IMR-90 (cell line): Measurements from ENCODE around the gene CDS2. TPM values are rescaled to one million over a fixed set of nuclear protein-coding genes. Genes with fewer than 3 reads are reported as not detected.

Source experiments
- ATAC-seq: fragments of 200-7000 bp; cut with Tn5 transposase; 2 replicates; pipeline ENCODE4 v1.9.1; 2020; ENCODE audit warnings: low read depth, mild to moderate bottlenecking, moderate library complexity
- BruUV-seq: library from RNA; stranded (reverse); fragments of 400-500 nt; replicated peaks from 2 replicates; lab custom pipeline; 2021; lab: Mats Ljungman, UMichigan
- CTCF ChIA-PET: fragments of 300-600 bp; formaldehyde crosslinking; extraction: SDS; loops from one replicate; lab custom pipeline; 2021; ENCODE audit warnings: antibody characterized with exemption; lab: Yijun Ruan, JAX
- POLR2A ChIA-PET: fragments of 300-600 bp; sonication (Branson Sonifier 250); formaldehyde crosslinking; loops from one replicate; lab custom pipeline; 2022; ENCODE audit warnings: antibody characterized with exemption; ENCODE audit not compliant: unreplicated experiment; lab: Charles Lee
- DNase-seq: peaks from one replicate; pipeline ENCODE4 v3.0.0; 2013
- H2AFZ ChIP-seq: replicated peaks from 2 replicates; pipeline ENCODE3; 2013; ENCODE audit warnings: low read length, mild to moderate bottlenecking; ENCODE audit not compliant: poor library complexity
- H2AK5ac ChIP-seq: 2 replicates; pipeline ENCODE4 v1.6.1; 2013; ENCODE audit warnings: low read depth, low read length, inconsistent platforms
- H2AK9ac ChIP-seq: replicated peaks from 2 replicates; pipeline ENCODE3; 2013; ENCODE audit warnings: mild to moderate bottlenecking, low read depth, low read length, moderate library complexity; ENCODE audit not compliant: poor library complexity
- H2BK120ac ChIP-seq: 2 replicates; pipeline ENCODE4 v1.6.1; 2013; ENCODE audit warnings: low read depth, low read length, inconsistent platforms
- H2BK15ac ChIP-seq: 3 replicates; pipeline ENCODE4 v1.6.1; 2013; ENCODE audit warnings: low read depth, low read length, inconsistent platforms
- H2BK20ac ChIP-seq: 2 replicates; pipeline ENCODE4 v1.6.1; 2013; ENCODE audit warnings: low read depth, mild to moderate bottlenecking, inconsistent platforms, low read length, moderate library complexity
- H2BK5ac ChIP-seq: 2 replicates; pipeline ENCODE4 v1.6.1; 2013; ENCODE audit warnings: mild to moderate bottlenecking, low read depth, low read length, inconsistent platforms; ENCODE audit not compliant: poor library complexity, severe bottlenecking
- H3K14ac ChIP-seq: replicated peaks from 2 replicates; pipeline ENCODE4 v1.6.1; 2013; ENCODE audit warnings: low read depth, low read length, inconsistent platforms
- H3K18ac ChIP-seq: 2 replicates; pipeline ENCODE4 v1.6.1; 2013; ENCODE audit warnings: low read depth, low read length, control low read depth
- H3K23ac ChIP-seq: 2 replicates; pipeline ENCODE4 v1.6.1; 2013; ENCODE audit warnings: low read depth, low read length, inconsistent platforms
- H3K27ac ChIP-seq: 2 replicates; pipeline ENCODE4 v1.5.1; 2013; ENCODE audit warnings: mild to moderate bottlenecking, control low read depth, low read length; ENCODE audit not compliant: insufficient read depth
- H3K27me3 ChIP-seq: 2 replicates; pipeline ENCODE4 v1.6.1; 2013; ENCODE audit warnings: low read length; ENCODE audit not compliant: control insufficient read depth, insufficient read depth
- H3K36me3 ChIP-seq: 2 replicates; pipeline ENCODE4 v1.6.1; 2013; ENCODE audit warnings: low read length, mixed read lengths; ENCODE audit not compliant: control insufficient read depth, insufficient read depth
- H3K4ac ChIP-seq: 2 replicates; pipeline ENCODE4 v1.6.1; 2013; ENCODE audit warnings: low read depth, low read length, inconsistent platforms
- H3K4me1 ChIP-seq: 2 replicates; pipeline ENCODE4 v1.6.1; 2013; ENCODE audit warnings: low read length, mixed read lengths; ENCODE audit not compliant: control insufficient read depth, insufficient read depth
- H3K4me2 ChIP-seq: 2 replicates; pipeline ENCODE4 v1.6.1; 2013; ENCODE audit warnings: low read depth, mild to moderate bottlenecking, control low read depth, low read length, moderate library complexity
- H3K4me3 ChIP-seq: 2 replicates; pipeline ENCODE4 v1.5.1; 2013; ENCODE audit warnings: low read depth, mild to moderate bottlenecking, control low read depth, low read length, moderate library complexity; ENCODE audit not compliant: insufficient read depth
- H3K56ac ChIP-seq: 2 replicates; pipeline ENCODE4 v1.6.1; 2013; ENCODE audit warnings: low read length, inconsistent platforms; ENCODE audit not compliant: insufficient read depth; ENCODE audit errors: extremely low read depth
- H3K79me1 ChIP-seq, 2 experiments: 2 replicates each; pipeline ENCODE4 v1.6.1; 2013; ENCODE audit warnings: low read length in 2 of 2, inconsistent platforms in 1 of 2, low read depth in 1 of 2
- H3K9ac ChIP-seq: 2 replicates; pipeline ENCODE4 v1.6.1; 2013; ENCODE audit warnings: low read depth, low read length, control low read depth
- H3K9me1 ChIP-seq: 2 replicates; pipeline ENCODE4 v1.6.1; 2013; ENCODE audit warnings: low read length, inconsistent platforms; ENCODE audit not compliant: insufficient read depth
- H3K9me3 ChIP-seq: 2 replicates; pipeline ENCODE4 v1.6.1; 2013; ENCODE audit warnings: low read length; ENCODE audit not compliant: control insufficient read depth, insufficient read depth
- H4K20me1 ChIP-seq: 2 replicates; pipeline ENCODE4 v1.6.1; 2013; ENCODE audit warnings: low read length, inconsistent platforms; ENCODE audit not compliant: insufficient read depth
- H4K5ac ChIP-seq: 2 replicates; pipeline ENCODE4 v1.6.1; 2013; ENCODE audit warnings: mild to moderate bottlenecking, low read depth, low read length, control low read depth
- H4K8ac ChIP-seq, 2 experiments: 2 replicates each; pipeline ENCODE4 v1.6.1; 2013; ENCODE audit warnings: low read depth in 2 of 2, low read length in 2 of 2, control low read depth in 1 of 2, inconsistent platforms in 1 of 2
- H4K91ac ChIP-seq: 2 replicates; pipeline ENCODE4 v1.6.1; 2013; ENCODE audit warnings: low read depth, low read length, inconsistent platforms; ENCODE audit not compliant: insufficient read depth
- BHLHE40 ChIP-seq: fragments of 150-350 bp; IDR thresholded peaks from 2 replicates; pipeline ENCODE4 v1.6.1; 2016; ENCODE audit warnings: mild to moderate bottlenecking, low read depth, low read length
- CEBPB ChIP-seq: IDR thresholded peaks from 2 replicates; pipeline ENCODE4 v1.6.1; 2012; ENCODE audit warnings: low read depth, low read length, improper control_type of control experiment
- CHD1 ChIP-seq: IDR thresholded peaks from 2 replicates; pipeline ENCODE4 v1.6.1; 2012; ENCODE audit warnings: low read depth, low read length, improper control_type of control experiment
- CTCF ChIP-seq: conservative IDR thresholded peaks from 2 replicates; pipeline ENCODE4 v1.5.1; 2012; ENCODE audit warnings: mild to moderate bottlenecking, low read depth, low read length, improper control_type of control experiment
- ELK1 ChIP-seq: fragments of 150-350 bp; IDR thresholded peaks from 2 replicates; pipeline ENCODE4 v1.6.1; 2016; ENCODE audit warnings: low read depth, mild to moderate bottlenecking, low read length, moderate library complexity, borderline replicate concordance
- FOS ChIP-seq: fragments of 150-350 bp; IDR thresholded peaks from 2 replicates; pipeline ENCODE4 v1.6.1; 2016; ENCODE audit warnings: low read depth, low read length
- MAFK ChIP-seq: IDR thresholded peaks from 2 replicates; pipeline ENCODE4 v1.6.1; 2012; ENCODE audit warnings: low read depth, low read length, improper control_type of control experiment
- MAZ ChIP-seq: IDR thresholded peaks from 2 replicates; pipeline ENCODE4 v1.6.1; 2012; ENCODE audit warnings: low read depth, mild to moderate bottlenecking, low read length, improper control_type of control experiment, moderate library complexity, borderline replicate concordance
- MXI1 ChIP-seq: IDR thresholded peaks from 2 replicates; pipeline ENCODE4 v1.6.1; 2012; ENCODE audit warnings: low read depth, mild to moderate bottlenecking, low read length, moderate library complexity, borderline replicate concordance
- NFE2L2 ChIP-seq: fragments of 150-350 bp; IDR thresholded peaks from 2 replicates; pipeline ENCODE4 v1.6.1; 2016; ENCODE audit warnings: low read depth, mild to moderate bottlenecking, low read length
- POLR2A ChIP-seq: IDR thresholded peaks from 2 replicates; pipeline ENCODE4 v1.6.1; 2012; ENCODE audit warnings: mild to moderate bottlenecking, low read depth, low read length
- RAD21 ChIP-seq: IDR thresholded peaks from 2 replicates; pipeline ENCODE4 v1.6.1; 2012; ENCODE audit warnings: low read length, improper control_type of control experiment
- RCOR1 ChIP-seq: IDR thresholded peaks from 2 replicates; pipeline ENCODE4 v1.6.1; 2012; ENCODE audit warnings: mild to moderate bottlenecking, low read length, improper control_type of control experiment; ENCODE audit not compliant: insufficient replicate concordance
- RFX5 ChIP-seq: IDR thresholded peaks from 2 replicates; pipeline ENCODE4 v1.8.0; 2012; ENCODE audit warnings: low read depth, mild to moderate bottlenecking, low read length, moderate library complexity
- SMC3 ChIP-seq: fragments of 150-350 bp; IDR thresholded peaks from 2 replicates; pipeline ENCODE4 v1.6.1; 2016; ENCODE audit warnings: low read depth, mild to moderate bottlenecking, antibody characterized with exemption, low read length, moderate library complexity
- USF2 ChIP-seq: fragments of 150-350 bp; IDR thresholded peaks from 2 replicates; pipeline ENCODE4 v1.6.1; 2017; ENCODE audit warnings: mild to moderate bottlenecking, antibody characterized with exemption, low read length, low read depth
- WGBS, 2 experiments: methylation state at CpG; one replicate each; pipeline versions ENCODE4 v1.1.5 to v1.1.7; 2013; ENCODE audit warnings: missing lambda C conversion rate in 2 of 2; ENCODE audit not compliant: insufficient read length in 1 of 2; ENCODE audit errors: extremely low coverage in 2 of 2; 5-methylcytosine and 5-hydroxymethylcytosine counted together
- dilution Hi-C: fragments of 300-500 bp; cut with HindIII; formaldehyde crosslinking; loops from one replicate; pipeline ENCODE4 v1.14.3; 2018; ENCODE audit warnings: low sequenced_read_pairs; ENCODE audit not compliant: unreplicated experiment
- in situ Hi-C: fragments of 300-500 bp; cut with MboI; formaldehyde crosslinking; loops from 3 replicates; pipeline ENCODE4 v1.14.3; 2019; ENCODE audit warnings: low sequenced_read_pairs, inconsistent platforms, mixed read lengths
- intact Hi-C: fragments of 100-400 bp; cut with micrococcal nuclease; formaldehyde crosslinking; loops from 2 replicates; pipeline ENCODE4 v1.10.0; 2022
- polyA plus RNA-seq, 3 experiments: library from polyadenylated mRNA; depleted of rRNA; stranded (reverse); fragments of >200 nt; gene quantifications; 2 replicates each; pipeline ENCODE4 v1.2.3, GENCODE V29; 2012; ENCODE audit warnings: low replicate concordance in 1 of 3
- total RNA-seq: library from RNA; depleted of rRNA; stranded (reverse); fragments of >200 nt; gene quantifications from 2 replicates; pipeline ENCODE4 v1.2.3, GENCODE V29; 2012

CDS2 gene
- total and polyA plus RNA-seq, 2 of the 4 experiments (the other 2 are of a cell fraction) = 17.0 to 47.1 TPM

- dilution Hi-C loops = no loop called here
- POLR2A ChIA-PET = no interaction called here
These were observed 36.6 kb upstream of the CDS2 start for GRCh38 chr20:5090191-5090590.

More at GRCh38 chr20:5090191-5090590, 36.6 kb upstream of the CDS2 start:
- no peaks in the 10 kb centered on the region for H4K20me1 ChIP-seq
- H4K91ac ChIP-seq = no peak overlapping the region
- CTCF ChIA-PET = no interaction called here
- H3K56ac ChIP-seq = no peak overlapping the region
- no peak overlapping the region for H4K5ac ChIP-seq
- H3K27ac ChIP-seq = no peak overlapping the region
- intact Hi-C loops = no loop called here
- no peak overlapping the region for H2BK20ac ChIP-seq
- H3K9me3 ChIP-seq = no peaks in the 10 kb centered on the region
- no peak overlapping the region for H2AFZ ChIP-seq
- no peaks in the 10 kb centered on the region for H3K79me1 ChIP-seq
- no peaks in the 10 kb centered on the region for H3K27me3 ChIP-seq
- WGBS, 2 experiments = no CpG with 5 or more reads among the region's 4 CpGs
- H3K14ac ChIP-seq = no peak overlapping the region
- H3K9ac ChIP-seq = no peak overlapping the region
- H2BK15ac ChIP-seq = no peak overlapping the region
- H3K4me1 ChIP-seq = no peaks in the 10 kb centered on the region
- peaks cover 6% of the 10 kb centered on the region for H3K36me3 ChIP-seq
- no peak overlapping the region for H2AK9ac ChIP-seq
- no TSS peak for BruUV-seq
- H3K23ac ChIP-seq = no peak overlapping the region
- in situ Hi-C loops = no loop called here
- H4K8ac ChIP-seq = no peak overlapping the region
- H3K9me1 ChIP-seq = peaks cover 5% of the 10 kb centered on the region; the same call in 1 of the 2 replicates
- H3K4me3 ChIP-seq = no peak overlapping the region
- no peak overlapping the region for H3K18ac ChIP-seq
- H2AK5ac ChIP-seq = no peak overlapping the region
- no peak for DNase-seq
- TF ChIP-seq CHD1 = no peak
- no peak for TF ChIP-seq MAZ
- no peak for TF ChIP-seq RAD21
- no peak for TF ChIP-seq NFE2L2
- no peak for TF ChIP-seq RFX5
- TF ChIP-seq ELK1 = no peak
- no peak for TF ChIP-seq USF2
- TF ChIP-seq CEBPB = no peak
- no peak for TF ChIP-seq RCOR1
- TF ChIP-seq FOS = no peak
- TF ChIP-seq MAFK = no peak
- no peak for TF ChIP-seq POLR2A
- TF ChIP-seq MXI1 = no peak
- TF ChIP-seq SMC3 = no peak
- TF ChIP-seq BHLHE40 = no peak
- TF ChIP-seq CTCF = no peak
- no peak overlapping the region for H3K4ac ChIP-seq
- H2BK5ac ChIP-seq = no peak overlapping the region
- no peak for ATAC-seq
- H3K4me2 ChIP-seq = no peak overlapping the region
- H2BK120ac ChIP-seq = no peak overlapping the region
